NCI-H1436 (cell line): ENCODE data around the gene GUK1.

Experiments
- DNase-seq: peaks from one replicate; lab custom pipeline; 2025; lab: John Stamatoyannopoulos, UW

GUK1 gene

DNA sequence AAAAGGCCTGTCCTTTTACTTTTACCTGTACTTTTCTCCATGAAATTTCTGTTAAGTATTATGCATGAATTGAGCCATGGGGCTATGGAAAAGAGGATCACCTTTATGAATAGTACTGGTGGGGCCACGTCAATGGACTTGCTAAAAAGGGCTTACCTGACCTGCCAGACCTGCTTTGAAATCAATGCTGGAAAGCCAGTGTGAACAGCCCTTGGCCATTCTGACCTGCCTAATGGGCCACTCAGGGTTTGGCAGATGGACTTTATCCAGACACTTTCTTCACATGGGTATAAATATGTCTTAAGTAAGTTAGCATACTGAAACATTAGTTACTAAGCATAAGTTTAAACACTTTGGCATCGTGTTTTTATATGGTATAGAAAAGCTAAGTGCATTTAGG lies 8.3 kb upstream of the GUK1 start:
- no peak for DNase-seq

DNA sequence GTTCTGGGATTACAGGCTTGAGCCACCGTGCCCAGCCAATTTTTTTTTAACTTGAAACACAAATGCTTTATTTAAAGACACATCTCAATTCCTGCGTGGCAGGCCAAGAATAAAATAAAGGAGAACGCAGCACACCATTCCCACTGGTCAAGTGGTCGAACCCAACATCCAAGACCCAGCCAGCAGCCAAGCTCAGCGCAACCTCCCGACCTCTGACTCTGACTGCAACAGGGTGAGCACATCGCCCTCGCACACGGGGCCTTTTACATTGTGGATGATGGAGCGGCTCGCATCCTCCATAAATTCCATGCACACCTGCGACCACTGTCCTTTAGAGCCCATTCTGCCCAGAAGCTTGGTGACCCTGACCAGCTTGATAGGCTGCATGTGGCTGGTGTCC lies 5.5 kb upstream of the GUK1 start:
- DNase-seq: no peak

- DNase-seq: no peak
These were observed 3.2 kb upstream of the GUK1 start for GRCh38 chr1:228136901-228137300.

- DNase-seq: no peak
These were observed 611 bp upstream of the GUK1 start for GRCh38 chr1:228139406-228139930.

DNA sequence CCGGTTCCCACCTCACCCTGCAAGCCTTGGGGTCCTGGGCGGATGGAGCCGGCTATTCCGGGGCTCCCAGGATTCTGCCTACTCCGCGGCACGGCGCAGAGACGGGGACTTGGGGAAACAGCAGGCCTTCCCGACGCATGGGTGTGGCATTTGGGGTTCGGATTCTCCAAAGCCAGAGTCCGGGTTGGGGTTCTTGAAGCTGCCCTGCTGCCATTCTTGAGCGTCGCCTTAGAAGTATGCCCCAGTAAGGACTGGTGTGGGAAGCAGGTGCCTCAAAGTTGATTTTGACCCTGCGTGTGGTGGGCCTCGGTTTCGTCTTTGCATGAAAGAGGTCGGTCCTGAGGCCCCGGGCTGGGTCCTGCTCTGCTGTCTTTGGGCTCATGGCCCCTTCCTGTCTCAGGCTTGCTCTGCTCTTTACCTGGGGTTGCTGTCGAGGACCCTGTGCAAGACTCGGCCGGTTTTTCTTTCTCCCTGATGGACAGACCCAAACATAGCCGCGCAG lies 696 bp downstream of the GUK1 start:
- no peak for DNase-seq

DNA sequence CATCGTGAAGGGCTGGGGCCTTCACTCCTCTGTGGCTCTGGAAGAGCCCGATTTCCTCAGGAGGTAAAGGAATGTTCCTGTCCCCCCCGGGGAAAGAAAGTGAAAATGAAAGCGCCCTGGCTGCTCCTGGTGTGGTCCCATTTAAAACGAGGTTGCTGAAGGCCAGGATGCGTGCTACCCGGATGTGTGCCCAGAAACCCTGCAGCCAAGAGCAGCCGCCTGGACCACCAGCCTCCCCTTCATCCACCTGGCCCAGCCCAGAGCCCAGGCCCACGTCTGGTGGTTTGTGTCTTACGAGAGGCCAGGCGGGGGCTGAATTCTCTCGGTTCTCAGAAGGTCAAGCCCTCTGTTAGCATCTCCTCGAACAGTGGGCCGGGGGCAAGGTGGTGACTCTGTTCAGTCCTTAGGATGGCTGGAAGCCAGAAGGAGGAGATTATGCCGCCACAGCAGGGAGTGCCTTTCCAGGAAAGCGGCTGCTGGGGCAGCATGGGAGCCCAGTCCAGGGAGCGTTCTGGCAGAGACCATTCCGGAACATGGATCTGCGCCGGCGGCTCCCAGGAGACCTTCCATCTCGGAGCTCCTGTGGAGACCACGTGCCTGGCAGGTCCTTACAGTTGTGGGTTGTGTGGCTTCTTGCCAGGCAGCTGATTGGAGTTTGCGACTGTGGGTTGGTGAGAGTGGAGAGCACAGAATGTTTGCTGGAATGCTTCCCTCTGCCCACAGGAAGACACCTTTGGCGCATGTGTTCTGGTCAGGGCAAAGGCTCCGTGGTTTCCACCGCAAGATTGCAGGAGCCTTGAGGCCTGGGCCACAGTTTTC lies 1.4 kb downstream of the GUK1 start:
- no peak for DNase-seq

DNA sequence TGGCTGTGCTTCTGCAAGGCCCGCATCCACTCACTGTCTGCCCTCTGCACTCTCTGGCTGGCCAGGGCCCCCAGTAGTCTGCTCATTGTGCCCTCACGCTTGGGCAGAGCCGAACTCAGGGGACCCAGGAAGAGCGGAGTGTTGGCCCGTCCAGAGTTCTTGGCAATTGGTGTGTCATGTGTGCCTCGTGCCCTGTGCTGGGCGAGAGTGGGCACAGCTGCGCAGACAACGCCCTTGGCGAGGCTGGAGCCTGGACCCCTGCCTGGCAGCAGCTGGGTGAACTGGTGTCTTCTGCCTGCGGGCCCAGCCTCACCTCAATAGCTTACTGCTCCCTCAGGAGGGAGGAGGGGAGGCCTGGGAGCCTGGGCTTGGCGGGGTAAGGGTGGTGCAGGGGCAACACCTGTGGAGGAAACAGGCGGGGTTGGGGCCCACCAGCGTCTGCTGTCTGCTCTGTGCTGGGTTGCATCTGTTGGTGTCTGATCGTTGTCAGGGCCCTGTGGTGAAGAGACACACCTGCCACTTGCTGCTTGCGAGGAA lies 2.1 kb downstream of the GUK1 start:
- no peak for DNase-seq

GRCh38 chr1:228142701-228143136 lies 2.6 kb downstream of the GUK1 start:
- no peak for DNase-seq

- DNase-seq: no peak
These were observed 3.6 kb downstream of the GUK1 start for GRCh38 chr1:228143480-228144192.

- DNase-seq: no peak
These were observed 4.3 kb downstream of the GUK1 start for GRCh38 chr1:228144193-228144992.

DNA sequence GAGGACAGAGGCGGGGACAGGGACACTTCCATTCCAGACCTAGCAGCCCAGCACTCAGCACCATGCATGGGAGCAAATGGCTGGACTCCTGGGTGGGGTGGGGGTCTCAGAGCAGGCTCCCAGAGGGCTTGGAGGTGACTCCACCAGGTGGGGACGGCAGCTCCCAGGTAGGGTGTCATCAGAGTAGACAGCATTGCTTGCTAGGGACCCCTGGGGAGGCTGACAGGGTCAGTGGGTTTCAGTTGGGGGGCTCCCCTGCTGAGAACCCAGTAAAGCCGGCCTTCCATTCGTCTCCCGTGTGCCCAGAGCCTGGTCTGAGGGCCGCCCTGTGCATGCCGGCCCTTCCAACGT lies 4.9 kb downstream of the GUK1 start:
- DNase-seq: no peak

- no peak for DNase-seq
These were observed 5.7 kb downstream of the GUK1 start for GRCh38 chr1:228145463-228146416.

GRCh38 chr1:228146417-228147150 lies 6.5 kb downstream of the GUK1 start:
- DNase-seq: no peak

GRCh38 chr1:228147151-228147693 lies 7.1 kb downstream of the GUK1 start:
- DNase-seq: no peak

GRCh38 chr1:228147768-228148167 lies 7.7 kb downstream of the GUK1 start:
- no peak for DNase-seq

DNA sequence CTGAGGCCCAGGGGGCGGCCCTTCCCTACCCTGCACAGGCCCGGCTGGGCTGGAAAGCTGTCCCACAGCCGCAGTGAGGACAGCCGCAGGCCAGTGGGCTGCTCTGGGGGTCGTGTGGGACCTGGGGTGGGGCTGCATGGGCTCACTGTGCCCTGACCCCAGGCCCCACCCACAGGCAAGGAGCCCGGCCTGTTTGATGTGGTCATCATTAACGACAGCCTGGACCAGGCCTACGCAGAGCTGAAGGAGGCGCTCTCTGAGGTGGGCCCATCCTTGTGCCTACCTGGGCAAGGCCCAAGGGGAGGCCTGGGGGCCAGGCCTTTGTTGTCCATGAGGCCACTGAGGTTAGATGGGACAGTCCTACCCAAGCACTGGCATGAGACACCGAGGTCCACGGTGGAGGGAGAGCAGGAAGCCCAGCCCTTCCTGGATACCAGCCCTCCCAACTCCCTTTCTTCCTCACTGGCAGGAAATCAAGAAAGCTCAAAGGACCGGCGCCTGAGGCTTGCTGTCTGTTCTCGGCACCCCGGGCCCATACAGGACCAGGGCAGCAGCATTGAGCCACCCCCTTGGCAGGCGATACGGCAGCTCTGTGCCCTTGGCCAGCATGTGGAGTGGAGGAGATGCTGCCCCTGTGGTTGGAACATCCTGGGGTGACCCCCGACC lies 8.2 kb downstream of the GUK1 start:
- no peak for DNase-seq

DNA sequence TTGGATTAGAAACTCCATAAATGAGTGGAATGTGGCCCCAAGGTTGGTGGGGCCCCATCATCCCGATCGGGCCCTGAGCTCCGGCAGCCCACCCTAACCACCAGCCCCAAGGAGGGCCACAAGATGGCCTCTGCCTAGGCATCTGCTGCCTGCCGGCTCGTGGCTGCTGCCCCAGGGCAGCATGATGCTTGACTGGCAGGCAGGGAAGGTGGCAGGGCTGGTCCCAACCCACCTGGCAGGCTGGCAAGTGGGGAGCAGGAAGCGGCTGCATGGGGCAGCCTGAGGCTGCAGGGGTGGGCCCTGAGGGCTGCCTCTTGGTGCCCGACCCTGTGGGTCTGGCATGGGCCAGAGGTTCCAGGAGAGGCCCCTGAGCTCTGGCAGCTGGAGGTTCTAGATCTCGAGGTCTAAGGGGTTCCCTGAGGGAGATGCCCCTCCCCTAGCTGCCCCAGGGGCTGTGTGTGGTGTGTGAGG lies 8.9 kb downstream of the GUK1 start:
- DNase-seq: no peak

- DNase-seq: no peak
These were observed 9.5 kb downstream of the GUK1 start, which contains the start of gene GJC2 for GRCh38 chr1:228149406-228150119. TSS of gene GJC2 (plus strand) at chr1:228149930. CDS start at chr1:228157759, 7,829 bp downstream.
